ENCODE measurements around the gene KLHL17.
A peak's percentile ranks its signal among the peaks of the same experiment; 100 is the strongest.

- TF ChIP-seq POLR2A (IDR thresholded peaks at IDR 0.05) (no peak), CTCF (IDR thresholded peaks at IDR 0.05) (peak in 3 of 6 experiments; percentile 9 to 25 (median 23))
Measured at GRCh38 chr1:912740-913301, 47.6 kb upstream of the KLHL17 start.
